SK-N-SH treated with all-trans-retinoic acid at 6 μM for 48 hours (cell line): ENCODE measurements around the gene CYP27B1.

Experiments used
- ATAC-seq: fragments of 200-7000 bp; cut with Tn5 transposase; 3 replicates; pipeline ENCODE4 v1.9.1; 2020; ENCODE audit warnings: mild to moderate bottlenecking, moderate library complexity
- ARNTL ChIP-seq: fragments of 450-650 bp; formaldehyde crosslinking; IDR thresholded peaks from 2 replicates; pipeline ENCODE4 v1.5.0; 2020; ENCODE audit warnings: low read depth, mild to moderate bottlenecking, moderate library complexity, borderline replicate concordance
- CREB5 ChIP-seq: fragments of 250-450 bp; sonication (Bioruptor Pico); IDR thresholded peaks from 2 replicates; pipeline ENCODE4 v1.5.1; 2020; ENCODE audit warnings: low read depth, mild to moderate bottlenecking, moderate library complexity
- CSDC2 ChIP-seq: fragments of 250-450 bp; sonication (Bioruptor Pico); IDR thresholded peaks from 2 replicates; pipeline ENCODE4 v1.5.0; 2020; ENCODE audit warnings: mild to moderate bottlenecking, moderate library complexity
- CSRNP3 ChIP-seq: fragments of 250-450 bp; sonication (Bioruptor Pico); IDR thresholded peaks from 2 replicates; pipeline ENCODE4 v1.5.1; 2021; ENCODE audit warnings: mild to moderate bottlenecking, moderate library complexity
- ESRRG ChIP-seq: fragments of 250-450 bp; sonication (Bioruptor Pico); IDR thresholded peaks from 2 replicates; pipeline ENCODE4 v1.6.1; 2021; ENCODE audit warnings: mild to moderate bottlenecking
- GLIS3 ChIP-seq: fragments of 250-450 bp; sonication (Bioruptor Pico); IDR thresholded peaks from 2 replicates; pipeline ENCODE4 v1.5.0; 2020; ENCODE audit warnings: mild to moderate bottlenecking, moderate library complexity
- ISL1 ChIP-seq: fragments of 250-450 bp; sonication (Bioruptor Pico); IDR thresholded peaks from 2 replicates; pipeline ENCODE4 v2.1.2; 2022; ENCODE audit warnings: mild to moderate bottlenecking, moderate library complexity
- POU6F1 ChIP-seq: fragments of 250-450 bp; sonication (Bioruptor Pico); IDR thresholded peaks from 2 replicates; pipeline ENCODE4 v1.8.0; 2021; ENCODE audit warnings: low read depth, mild to moderate bottlenecking, moderate library complexity, borderline replicate concordance
- PPARA ChIP-seq: fragments of 250-450 bp; sonication (Bioruptor Pico); IDR thresholded peaks from 2 replicates; pipeline ENCODE4 v1.5.0; 2020; ENCODE audit warnings: mild to moderate bottlenecking, borderline replicate concordance
- RARB ChIP-seq: fragments of 250-450 bp; sonication (Bioruptor Pico); IDR thresholded peaks from 2 replicates; pipeline ENCODE4 v1.8.0; 2021; ENCODE audit warnings: mild to moderate bottlenecking, moderate library complexity
- SNAI2 ChIP-seq: fragments of 250-450 bp; sonication (Bioruptor Pico); IDR thresholded peaks from 2 replicates; pipeline ENCODE4 v1.5.0; 2020; ENCODE audit warnings: mild to moderate bottlenecking, moderate library complexity
- TCF4 ChIP-seq: fragments of 250-450 bp; sonication (Bioruptor Pico); IDR thresholded peaks from 2 replicates; pipeline ENCODE4 v1.8.0; 2021; ENCODE audit warnings: mild to moderate bottlenecking, moderate library complexity, borderline replicate concordance
- TOX ChIP-seq: fragments of 250-450 bp; sonication (Bioruptor Pico); IDR thresholded peaks from 2 replicates; pipeline ENCODE4 v1.8.0; 2021; ENCODE audit warnings: mild to moderate bottlenecking, moderate library complexity, borderline replicate concordance
- TSHZ2 ChIP-seq: fragments of 250-450 bp; sonication (Bioruptor Pico); IDR thresholded peaks from 2 replicates; pipeline ENCODE4 v1.5.0; 2020; ENCODE audit warnings: mild to moderate bottlenecking, moderate library complexity
- ZC3H10 ChIP-seq: fragments of 250-450 bp; sonication (Bioruptor Pico); IDR thresholded peaks from 2 replicates; pipeline ENCODE4 v1.5.1; 2021; ENCODE audit warnings: mild to moderate bottlenecking, moderate library complexity
- ZFP3 ChIP-seq: fragments of 250-450 bp; sonication (Bioruptor Pico); IDR thresholded peaks from 2 replicates; pipeline ENCODE4 v1.5.0; 2020; ENCODE audit warnings: mild to moderate bottlenecking, moderate library complexity
- ZNF8 ChIP-seq: fragments of 450-650 bp; formaldehyde crosslinking; IDR thresholded peaks from 2 replicates; pipeline ENCODE4 v1.5.0; 2020; ENCODE audit warnings: mild to moderate bottlenecking, moderate library complexity

Gene CYP27B1

GRCh38 chr12:57811028-57811755 is 44.3 kb upstream of the CYP27B1 start:
- no peak for ATAC-seq

GRCh38 chr12:57810450-57810849 is 43.6 kb upstream of the CYP27B1 start:
- TF ChIP-seq ISL1 (no peak), CREB5 (CRISPR knock-in tag) (no peak), TCF4 (CRISPR knock-in tag) (no peak), ESRRG (CRISPR knock-in tag) (no peak), TSHZ2 (CRISPR knock-in tag) (no peak), CSDC2 (CRISPR knock-in tag) (no peak), PPARA (CRISPR knock-in tag) (no peak), RARB (CRISPR knock-in tag) (no peak)
- ATAC-seq = peak; percentile 33

More at GRCh38 chr12:57811028-57811755, 44.3 kb upstream of the CYP27B1 start:
- no peak for TF ChIP-seq CSRNP3 (CRISPR knock-in tag)
- no peak for TF ChIP-seq POU6F1 (CRISPR knock-in tag)
- TF ChIP-seq TOX (CRISPR knock-in tag) = no peak
- no peak for TF ChIP-seq CSDC2 (CRISPR knock-in tag)
- TF ChIP-seq ZC3H10 = no peak
- no peak for TF ChIP-seq ZNF8 (CRISPR knock-in tag)
- no peak for TF ChIP-seq SNAI2 (CRISPR knock-in tag)
- TF ChIP-seq CREB5 (CRISPR knock-in tag) = no peak
- TF ChIP-seq PPARA (CRISPR knock-in tag) = no peak

GRCh38 chr12:57809425-57809824 is 42.5 kb upstream of the CYP27B1 start:
- no peak for ATAC-seq
- no peak for TF ChIP-seq ARNTL (CRISPR knock-in tag)
- TF ChIP-seq ZFP3 (CRISPR knock-in tag) = no peak
- TF ChIP-seq ESRRG (CRISPR knock-in tag) = no peak
- TF ChIP-seq SNAI2 (CRISPR knock-in tag) = no peak
- no peak for TF ChIP-seq GLIS3 (CRISPR knock-in tag)
- no peak for TF ChIP-seq TOX (CRISPR knock-in tag)
- TF ChIP-seq CSRNP3 (CRISPR knock-in tag) = no peak
- TF ChIP-seq TSHZ2 (CRISPR knock-in tag) = no peak
- no peak for TF ChIP-seq POU6F1 (CRISPR knock-in tag)
